Measurements from ENCODE around the gene VAMP3.

DNA sequence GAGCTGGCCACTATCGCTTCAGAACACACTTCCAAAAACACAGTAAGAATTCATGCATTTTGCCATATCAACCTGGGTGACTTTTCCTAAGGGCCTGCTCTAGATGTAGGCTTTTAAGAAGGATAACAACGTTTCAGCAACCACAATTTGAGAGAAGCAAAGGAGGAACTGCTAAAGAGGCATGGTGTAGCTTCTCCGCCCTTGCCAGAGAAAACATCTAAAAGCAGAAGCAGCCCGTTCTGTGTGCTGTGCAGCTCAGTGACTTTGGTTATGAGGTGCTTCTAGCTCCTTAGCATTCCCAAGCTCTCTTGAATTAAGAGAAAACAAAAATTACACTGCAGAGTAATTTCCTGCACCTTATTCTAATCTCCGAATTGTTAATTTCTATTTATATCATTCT lies 15.7 kb downstream of the VAMP3 start:
- no peak for TF ChIP-seq MAX (IDR thresholded peaks at IDR 0.05)
- no peak for TF ChIP-seq ATF3 (IDR thresholded peaks at IDR 0.05)
- TF ChIP-seq CTCF (IDR thresholded peaks at IDR 0.05; ENCODE audit: low read depth, low read length, missing input control), result no peak
- TF ChIP-seq YY1 (IDR thresholded peaks at IDR 0.05), result no peak
- no peak for TF ChIP-seq REST (IDR thresholded peaks at IDR 0.05)
- no peak for TF ChIP-seq ZBTB33 (IDR thresholded peaks at IDR 0.05)
- TF ChIP-seq TAF1 (conservative IDR thresholded peaks at IDR 0.05), result no peak

All from liver (tissue), 3 donors.